ENCODE measurements around the gene SPINDOC. TPM values are rescaled to one million over a fixed set of nuclear protein-coding genes. Genes with fewer than 3 reads are reported as not detected.

Gene SPINDOC
- total RNA-seq, 1 donor from 2014 or later, result 77.8 TPM

DNA sequence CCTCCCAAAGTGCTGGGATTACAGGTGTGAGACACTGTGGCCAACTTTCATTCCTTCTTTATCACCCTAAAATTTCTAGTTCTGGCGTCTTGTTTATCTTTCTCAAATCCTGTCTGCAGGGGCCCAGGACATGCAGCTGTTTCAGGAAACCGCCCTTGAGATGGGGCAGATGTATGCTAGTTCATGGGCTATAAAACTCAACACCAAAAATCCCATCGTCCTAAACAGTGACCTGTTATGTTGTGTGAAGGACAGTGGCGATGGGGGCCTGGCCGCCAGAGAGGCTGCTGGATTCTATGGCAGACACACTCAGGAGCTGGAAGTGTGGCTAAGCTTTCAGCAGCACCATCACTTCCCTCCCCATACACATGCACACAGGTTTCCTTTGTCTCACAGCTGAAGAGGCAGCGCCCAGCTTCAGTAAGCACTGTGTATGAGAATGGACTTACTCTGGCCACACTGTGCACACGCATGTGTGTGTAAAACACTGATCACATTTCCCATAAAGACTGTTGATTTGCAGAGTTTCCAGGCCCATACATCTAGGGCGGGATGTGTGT, 62.3 kb downstream of the SPINDOC start:
- no peak for TF ChIP-seq CTCF (IDR thresholded peaks at IDR 0.05; ENCODE audit: unreplicated experiment)
- Mint-ChIP-seq H3K9me3 (ENCODE audit: low read depth) (no peaks in the 10 kb centered on the region), H3K4me1 (ENCODE audit: low read depth) (peaks cover 34% of the 10 kb centered on the region), H3K27ac (no peak overlapping the region), H3K27me3 (no peaks in the 10 kb centered on the region), H3K36me3 (ENCODE audit: insufficient read depth) (no peaks in the 10 kb centered on the region), H3K4me3 (ENCODE audit: low read depth) (no peak overlapping the region)
- no peak for DNase-seq (ENCODE audit: low spot score, unreplicated experiment)

GRCh38 chr11:63876616-63877015, 63.4 kb downstream of the SPINDOC start:
- Mint-ChIP-seq H3K27ac (no peak overlapping the region), H3K27me3 (no peaks in the 10 kb centered on the region), H3K9me3 (ENCODE audit: low read depth) (no peaks in the 10 kb centered on the region), H3K36me3 (ENCODE audit: insufficient read depth) (no peaks in the 10 kb centered on the region), H3K4me1 (ENCODE audit: low read depth) (peaks cover 34% of the 10 kb centered on the region), H3K4me3 (ENCODE audit: low read depth) (no peak overlapping the region)
- no peak for DNase-seq (ENCODE audit: low spot score, unreplicated experiment)
- TF ChIP-seq CTCF (IDR thresholded peaks at IDR 0.05; ENCODE audit: unreplicated experiment), result no peak

Other genes with a start within 250 kb of the SPINDOC start
- gene PLAAT3, start 199.0 kb upstream of the SPINDOC start, total RNA-seq, result 41.9 and 46.3 TPM in 2 replicates
- 9.4 and 11.7 TPM in 2 replicates for gene ATL3, start 142.1 kb upstream of the SPINDOC start, total RNA-seq
- 151 and 159 TPM in 2 replicates for gene RTN3, start 132.0 kb upstream of the SPINDOC start, total RNA-seq
- gene ZFTA, start 44.7 kb upstream of the SPINDOC start, total RNA-seq, result 46.8 and 53.6 TPM in 2 replicates
- gene MARK2, start 25.7 kb downstream of the SPINDOC start, total RNA-seq, result 55.5 and 59.1 TPM in 2 replicates
- 39.4 and 39.7 TPM in 2 replicates for gene RCOR2, start 103.7 kb downstream of the SPINDOC start, total RNA-seq
- 60.6 and 62.3 TPM in 2 replicates for gene NAA40, start 125.5 kb downstream of the SPINDOC start, total RNA-seq
- 205 and 221 TPM in 2 replicates for gene COX8A, start 161.2 kb downstream of the SPINDOC start, total RNA-seq
- gene OTUB1, start 173.0 kb downstream of the SPINDOC start, total RNA-seq, result 122 and 124 TPM in 2 replicates
- gene FLRT1, start 222.5 kb downstream of the SPINDOC start, total RNA-seq, result 0.17 and 0.24 TPM in 2 replicates

Data from progenitor cell of endocrine pancreas (in vitro differentiated cells).